ENCODE results near the gene ITPR1.

Gene ITPR1

DNA sequence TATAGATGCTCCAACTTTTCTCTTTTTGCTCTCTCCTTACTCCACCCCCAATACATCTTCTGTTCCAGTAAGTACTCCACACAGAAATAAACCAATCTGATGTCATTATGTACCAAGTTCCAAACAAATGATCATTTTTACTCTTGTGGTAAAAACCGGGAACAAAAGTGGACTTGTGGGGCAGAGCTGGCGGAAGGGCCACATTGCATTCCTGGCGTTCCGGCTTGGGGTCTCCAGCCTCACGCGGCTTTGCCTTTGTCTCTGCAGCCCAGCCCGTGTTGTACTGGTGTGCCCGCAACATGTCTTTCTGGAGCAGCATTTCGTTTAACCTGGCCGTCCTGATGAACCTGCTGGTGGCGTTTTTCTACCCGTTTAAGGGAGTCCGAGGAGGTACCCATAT is 301.6 kb downstream of the ITPR1 start:
- Histone ChIP-seq H3K36me3 (replicated peaks) (no peaks in the 10 kb centered on the region), H3K4me3 (ENCODE audit: low read depth, low read length) (no peak overlapping the region)
- in situ Hi-C loops (cut with HindIII; ENCODE audit: low pct_ligation_motif_present, low sequenced_read_pairs), result no loop called here

GRCh38 chr3:4795905-4796304 is 302.8 kb downstream of the ITPR1 start:
- Histone ChIP-seq H3K27ac (no peak overlapping the region), H3K36me3 (replicated peaks) (no peaks in the 10 kb centered on the region), H3K4me3 (ENCODE audit: low read depth, low read length) (no peak overlapping the region), H3K27me3 (replicated peaks) (no peaks in the 10 kb centered on the region)
- DNase-seq, result no peak
- in situ Hi-C loops (cut with HindIII; ENCODE audit: low pct_ligation_motif_present, low sequenced_read_pairs), result no loop called here
- no peak for TF ChIP-seq CTCF (IDR thresholded peaks at IDR 0.05; ENCODE audit: low read depth, low read length, missing control alignments)

More for the DNA sequence above, 301.6 kb downstream of the ITPR1 start:
- Histone ChIP-seq H3K27ac (no peak overlapping the region), H3K27me3 (replicated peaks) (no peaks in the 10 kb centered on the region)
- no peak for TF ChIP-seq CTCF (IDR thresholded peaks at IDR 0.05; ENCODE audit: low read depth, low read length, missing control alignments)
- no peak for DNase-seq

GRCh38 chr3:4797201-4797705 is 304.1 kb downstream of the ITPR1 start:
- no peaks in the 10 kb centered on the region for H3K27me3 ChIP-seq (replicated peaks)
- DNase-seq, result no peak
- no peak for TF ChIP-seq CTCF (IDR thresholded peaks at IDR 0.05; ENCODE audit: low read depth, low read length, missing control alignments)
- H3K27ac ChIP-seq, result no peak overlapping the region
- in situ Hi-C loops (cut with HindIII; ENCODE audit: low pct_ligation_motif_present, low sequenced_read_pairs), result no loop called here
- no peaks in the 10 kb centered on the region for H3K36me3 ChIP-seq (replicated peaks)
- no peak overlapping the region for H3K4me3 ChIP-seq (ENCODE audit: low read depth, low read length)

- Histone ChIP-seq H3K27ac (no peak overlapping the region), H3K36me3 (replicated peaks) (no peaks in the 10 kb centered on the region), H3K4me3 (ENCODE audit: low read depth, low read length) (no peak overlapping the region), H3K27me3 (replicated peaks) (no peaks in the 10 kb centered on the region)
- no peak for TF ChIP-seq CTCF (IDR thresholded peaks at IDR 0.05; ENCODE audit: low read depth, low read length, missing control alignments)
- no peak for DNase-seq
- in situ Hi-C loops (cut with HindIII; ENCODE audit: low pct_ligation_motif_present, low sequenced_read_pairs), result no loop called here
Observed at GRCh38 chr3:4799266-4800256, 306.4 kb downstream of the ITPR1 start.

- no peak for DNase-seq
- Histone ChIP-seq H3K36me3 (replicated peaks) (no peaks in the 10 kb centered on the region), H3K27ac (no peak overlapping the region), H3K27me3 (replicated peaks) (no peaks in the 10 kb centered on the region), H3K4me3 (ENCODE audit: low read depth, low read length) (no peak overlapping the region)
- in situ Hi-C loops (cut with HindIII; ENCODE audit: low pct_ligation_motif_present, low sequenced_read_pairs), result no loop called here
- no peak for TF ChIP-seq CTCF (IDR thresholded peaks at IDR 0.05; ENCODE audit: low read depth, low read length, missing control alignments)
Observed at GRCh38 chr3:4800595-4800994, 307.4 kb downstream of the ITPR1 start.
